GM18907 (cell line): ENCODE results near the gene GAGE12E.
"Not testable (repeated sequence)": the region's sequence is repeated elsewhere in the genome, so short reads cannot be mapped to it uniquely, and the experiment has no call there.

Experiments
- ATAC-seq: cut with Tn5 transposase; IDR thresholded peaks from one replicate; pipeline ENCODE4 v1.9.1; 2021; ENCODE audit warnings: mild to moderate bottlenecking, moderate library complexity; ENCODE audit not compliant: unreplicated experiment

Gene GAGE12E

GRCh38 chrX:49550989-49551388 is at the start of gene GAGE12E:
GAGE12E (plus strand) TSS chrX:49551289; CDS start chrX:49552444, 1,155 bp downstream.
- ATAC-seq = not testable (repeated sequence)

- not testable (repeated sequence) for ATAC-seq
Measured at GRCh38 chrX:49531877-49532276, 19.2 kb upstream of the GAGE12E start, which contains the start of gene GAGE12C. GAGE12C (plus strand) TSS chrX:49532177; CDS start chrX:49533332, 1,155 bp downstream.

- not testable (repeated sequence) for ATAC-seq
Measured at GRCh38 chrX:49541433-49541832, 9.7 kb upstream of the GAGE12E start, which contains the start of gene GAGE12D. GAGE12D (plus strand) TSS chrX:49541733; CDS start chrX:49542888, 1,155 bp downstream.

GRCh38 chrX:49560542-49560941 is 9.5 kb downstream of the GAGE12E start, which contains the start of gene GAGE12F:
GAGE12F (plus strand) TSS chrX:49560842; CDS start chrX:49561997, 1,155 bp downstream.
- not testable (repeated sequence) for ATAC-seq

- not testable (repeated sequence) for ATAC-seq
Measured at GRCh38 chrX:49568728-49569127, 17.6 kb downstream of the GAGE12E start.

GRCh38 chrX:49569152-49569551 is 18.1 kb downstream of the GAGE12E start:
- not testable (repeated sequence) for ATAC-seq

GRCh38 chrX:49570100-49570499 is 19.0 kb downstream of the GAGE12E start, which contains the start of gene GAGE12G:
GAGE12G (plus strand) TSS chrX:49570400; CDS start chrX:49571555, 1,155 bp downstream.
- ATAC-seq = not testable (repeated sequence)

- ATAC-seq = not testable (repeated sequence)
Measured at GRCh38 chrX:49579649-49580048, 28.6 kb downstream of the GAGE12E start, which contains the start of gene GAGE12H. GAGE12H (plus strand) TSS chrX:49579949; CDS start chrX:49581104, 1,155 bp downstream.

- not testable (repeated sequence) for ATAC-seq
Measured at GRCh38 chrX:49589196-49589595, 38.1 kb downstream of the GAGE12E start, which contains the start of gene GAGE2A. GAGE2A (plus strand) TSS chrX:49589496; CDS start chrX:49590651, 1,155 bp downstream.

GRCh38 chrX:49589769-49590478 is 38.8 kb downstream of the GAGE12E start:
- ATAC-seq = not testable (repeated sequence)

GRCh38 chrX:49590488-49590887 is 39.4 kb downstream of the GAGE12E start:
- not testable (repeated sequence) for ATAC-seq

GRCh38 chrX:49598720-49599119 is 47.6 kb downstream of the GAGE12E start, which contains the start of gene GAGE1:
GAGE1 (plus strand) TSS chrX:49599020; CDS start chrX:49600175, 1,155 bp downstream.
- ATAC-seq = not testable (repeated sequence)
